Fibroblast of pulmonary artery (primary cell): Measurements from ENCODE around the gene MYADM.
A peak's percentile ranks its signal among the peaks of the same experiment; 100 is the strongest.
"Not testable (repeated sequence)": the region's sequence is repeated elsewhere in the genome, so short reads cannot be mapped to it uniquely, and the experiment has no call there.

Experiments used
- DNase-seq: peaks from one replicate; pipeline ENCODE4 v3.0.0-alpha.2; 2010; ENCODE audit warnings: low read depth
- H3K4me3 ChIP-seq: replicated peaks from 2 replicates; pipeline ENCODE4 v1.5.1; 2011; ENCODE audit warnings: low read depth, mild to moderate bottlenecking, control low read depth, low read length, moderate library complexity
- CTCF ChIP-seq: IDR thresholded peaks from 2 replicates; pipeline ENCODE4 v1.5.1; 2011; ENCODE audit warnings: mild to moderate bottlenecking, control low read depth, low read length, inconsistent platforms; ENCODE audit errors: missing control alignments

MYADM gene

DNA sequence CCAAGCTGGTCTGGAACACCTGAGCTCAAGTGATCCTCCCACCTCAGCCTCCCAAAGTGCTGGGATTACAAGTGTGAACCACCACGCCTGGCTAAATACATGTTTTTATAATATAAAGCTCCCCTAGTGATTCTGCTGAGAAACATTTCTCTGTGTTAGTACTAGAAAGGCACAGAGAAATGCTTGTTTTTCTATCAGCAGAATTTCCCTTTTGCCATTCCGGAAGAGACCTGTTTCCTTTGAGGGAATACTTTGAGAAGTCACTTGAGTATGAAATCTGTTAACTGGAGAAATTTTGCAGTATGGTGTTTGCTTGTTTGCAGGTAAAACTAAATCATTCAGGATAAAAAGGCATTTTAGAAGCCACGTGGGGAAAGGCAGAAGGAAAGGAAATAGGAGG, 39.2 kb upstream of the MYADM start:
- no peak for DNase-seq
- H3K4me3 ChIP-seq = no peak overlapping the region
- TF ChIP-seq CTCF = no peak

DNA sequence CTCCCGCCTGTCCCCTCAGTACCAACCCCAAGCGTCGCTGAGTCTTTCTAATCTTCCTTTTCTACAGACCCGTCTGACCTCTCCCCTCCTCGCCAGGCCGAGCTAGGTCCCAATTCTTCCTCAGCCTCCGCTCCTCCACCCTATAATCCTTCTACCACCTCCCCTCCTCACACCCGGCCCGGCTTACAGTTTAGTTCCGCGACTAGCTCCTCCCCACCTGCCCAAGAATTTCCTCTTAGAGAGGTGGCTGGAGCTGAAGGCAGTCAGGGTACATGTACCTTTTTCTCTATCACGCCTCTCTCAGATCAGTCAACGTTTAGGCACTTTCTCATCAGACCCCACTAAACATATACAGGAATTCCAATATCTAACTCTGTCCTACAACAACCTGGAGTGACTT, 34.8 kb upstream of the MYADM start:
- not testable (repeated sequence) for H3K4me3 ChIP-seq, DNase-seq

GRCh38 chr19:53838446-53838845, 29.2 kb upstream of the MYADM start:
- not testable (repeated sequence) for H3K4me3 ChIP-seq, DNase-seq

DNA sequence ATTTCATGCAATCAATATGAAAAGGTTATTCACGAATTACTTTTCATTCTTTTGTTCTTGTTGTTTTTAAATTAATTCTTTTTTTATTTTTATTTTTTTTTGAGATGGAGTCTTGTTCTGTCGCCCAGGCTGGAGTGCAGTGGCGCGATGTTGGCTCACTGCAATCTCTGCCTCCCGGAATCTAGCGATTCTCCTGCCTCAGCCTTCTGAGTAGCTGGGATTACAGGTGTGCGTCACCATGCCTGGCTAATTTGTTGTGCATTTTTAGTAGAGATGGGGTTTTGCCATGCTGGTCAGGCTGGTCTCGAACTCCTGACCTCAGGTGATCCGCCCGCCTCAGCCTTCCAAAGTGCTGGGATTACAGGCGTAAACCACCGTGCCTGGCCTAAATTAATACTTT, 27.4 kb upstream of the MYADM start:
- DNase-seq, H3K4me3 ChIP-seq: not testable (repeated sequence)

- peak; percentile 88 for DNase-seq
- not testable (repeated sequence) for H3K4me3 ChIP-seq
Observed at GRCh38 chr19:53840914-53841313, 26.8 kb upstream of the MYADM start.

DNA sequence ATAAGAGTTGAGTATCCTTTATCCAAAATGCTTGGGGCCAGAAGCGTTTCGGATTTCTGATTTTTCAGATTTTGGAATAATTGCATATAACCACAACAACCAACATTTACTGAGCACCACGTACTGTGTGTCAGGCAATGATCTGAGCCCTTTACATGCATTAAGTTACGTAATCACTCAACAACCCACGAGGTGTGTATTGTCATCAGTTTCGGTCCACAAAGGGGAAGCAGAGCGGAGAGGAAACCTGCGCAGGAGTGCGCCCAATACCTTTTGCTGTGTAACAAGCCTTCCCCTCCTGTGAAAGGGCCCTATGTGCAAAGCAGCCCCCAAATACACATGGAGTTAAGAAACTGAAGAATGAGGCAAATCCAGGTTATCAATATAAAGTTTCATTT, 22.8 kb upstream of the MYADM start:
- H3K4me3 ChIP-seq = no peak overlapping the region
- no peak for TF ChIP-seq CTCF
- no peak for DNase-seq

GRCh38 chr19:53847555-53847954, 20.1 kb upstream of the MYADM start:
- no peak for TF ChIP-seq CTCF
- H3K4me3 ChIP-seq = no peak overlapping the region
- DNase-seq = no peak

GRCh38 chr19:53849237-53849676, 18.4 kb upstream of the MYADM start:
- no peak for TF ChIP-seq CTCF
- DNase-seq = peak; percentile 94
- no peak overlapping the region for H3K4me3 ChIP-seq

- no peak overlapping the region for H3K4me3 ChIP-seq
- no peak for TF ChIP-seq CTCF
- no peak for DNase-seq
Observed at GRCh38 chr19:53853707-53854106, 14.0 kb upstream of the MYADM start.
